HepG2 (cell line): ENCODE measurements around the gene ZCCHC3. TPM values are rescaled to one million over a fixed set of nuclear protein-coding genes. Genes with fewer than 3 reads are reported as not detected.

ENCODE experiments used
- ATAC-seq: fragments of 200-7000 bp; cut with Tn5 transposase; 3 replicates; pipeline ENCODE4 v1.9.1; 2020; ENCODE audit warnings: mild to moderate bottlenecking, moderate library complexity
- BruUV-seq: library from RNA; stranded (reverse); fragments of 400-500 nt; replicated peaks from 2 replicates; lab custom pipeline; 2021; lab: Mats Ljungman, UMichigan
- CTCF ChIA-PET: fragments of 300-600 bp; formaldehyde crosslinking; extraction: SDS; loops from one replicate; lab custom pipeline; 2021; ENCODE audit warnings: low total read pairs, inconsistent platforms, low intra/inter-chr PET ratio; lab: Yijun Ruan, JAX
- POLR2A ChIA-PET: fragments of 350-600 bp; sonication (Branson Sonifier 250); formaldehyde crosslinking; loops from one replicate; lab custom pipeline; 2020; ENCODE audit warnings: antibody characterized with exemption, inconsistent platforms; lab: Yijun Ruan, JAX
- DNase-seq: peaks from one replicate; pipeline ENCODE4 v3.0.0-alpha.2; 2015; ENCODE audit warnings: low spot score
- FAIRE-seq: peaks from 3 replicates; lab custom pipeline; 2011; peaks lifted over from hg19 to GRCh38; lab: Jason Lieb, UNC
- H2AFZ ChIP-seq: one replicate; pipeline ENCODE4 v1.6.1; 2011; ENCODE audit warnings: low read length, inconsistent platforms
- H3K27ac ChIP-seq: fragments of 300-600 bp; 3 replicates; pipeline ENCODE4 v1.8.0; 2011; ENCODE audit warnings: mixed run types, mild to moderate bottlenecking, mixed read lengths, low read length, inconsistent platforms; ENCODE audit not compliant: insufficient read depth; ENCODE audit errors: extremely low read length
- H3K27me3 ChIP-seq, 2 experiments: fragments of 200-600 bp in 1 of 2; 2 replicates in 1 of 2; 3 replicates in 1 of 2; pipeline versions ENCODE4 v1.6.0 to v1.8.0; 2011; ENCODE audit warnings: low read length in 2 of 2, mild to moderate bottlenecking in 2 of 2, moderate library complexity in 2 of 2, inconsistent platforms in 1 of 2; ENCODE audit not compliant: insufficient read depth in 2 of 2, control insufficient read depth in 1 of 2
- H3K36me3 ChIP-seq, 2 experiments: fragments of 200-600 bp in 1 of 2; replicated peaks in 1 of 2; 2 replicates in 1 of 2; 3 replicates in 1 of 2; pipeline versions ENCODE4 v1.5.1 to v1.8.0; 2011; ENCODE audit warnings: low read length in 2 of 2, inconsistent platforms in 1 of 2; ENCODE audit not compliant: insufficient read depth in 2 of 2, control insufficient read depth in 1 of 2
- H3K4me1 ChIP-seq: 2 replicates; pipeline ENCODE4 v1.5.1; 2012; ENCODE audit warnings: low read length, inconsistent platforms; ENCODE audit not compliant: insufficient read depth
- H3K4me2 ChIP-seq: 2 replicates; pipeline ENCODE4 v1.6.0; 2011; ENCODE audit warnings: low read depth, low read length, inconsistent platforms
- H3K4me3 ChIP-seq, 3 experiments: fragments of 200-600 bp in 1 of 3; sonication (generic), shearing (Covaris generic) in 1 of 3; replicated peaks in 1 of 3; 2 replicates each; pipeline ENCODE4 v1.5.1; 2011 to 2016; ENCODE audit warnings: low read length in 3 of 3, inconsistent platforms in 2 of 3, low read depth in 2 of 3, mild to moderate bottlenecking in 2 of 3, control low read depth in 1 of 3, mixed read lengths in 1 of 3; ENCODE audit not compliant: insufficient read depth in 1 of 3
- H3K79me2 ChIP-seq: one replicate; pipeline ENCODE4 v1.6.1; 2011; ENCODE audit warnings: low read length, inconsistent platforms; ENCODE audit not compliant: insufficient read depth
- H3K9ac ChIP-seq: 2 replicates; pipeline ENCODE4 v1.6.0; 2011; ENCODE audit warnings: mild to moderate bottlenecking, low read depth, low read length, inconsistent platforms; ENCODE audit not compliant: insufficient read depth
- H3K9me3 ChIP-seq: 2 replicates; pipeline ENCODE4 v1.5.1; 2012; ENCODE audit warnings: mild to moderate bottlenecking, low read length
- H4K20me1 ChIP-seq: 2 replicates; pipeline ENCODE4 v1.6.0; 2011; ENCODE audit warnings: inconsistent platforms, mild to moderate bottlenecking, low read length, moderate library complexity; ENCODE audit not compliant: insufficient read depth
- NFIB ChIP-seq: sonication (generic); formaldehyde crosslinking; IDR thresholded peaks from 2 replicates; pipeline ENCODE4 v1.9.0; 2021; ENCODE audit warnings: missing genetic modification reagents, mild to moderate bottlenecking, borderline replicate concordance
- PHF5A ChIP-seq: IDR thresholded peaks from one replicate; pipeline ENCODE4 v1.6.1; 2018; ENCODE audit warnings: low read depth, missing genetic modification reagents; ENCODE audit not compliant: unreplicated experiment
- SALL1 ChIP-seq: sonication (generic); formaldehyde crosslinking; IDR thresholded peaks from 2 replicates; pipeline ENCODE4 v1.8.0; 2022; ENCODE audit warnings: mild to moderate bottlenecking, missing genetic modification reagents
- ZNF891 ChIP-seq: sonication (generic); formaldehyde crosslinking; IDR thresholded peaks from 2 replicates; pipeline ENCODE4 v1.5.0; 2020; ENCODE audit warnings: mild to moderate bottlenecking, missing genetic modification reagents
- WGBS: methylation state at CpG from one replicate; pipeline ENCODE4 v1.1.6; 2017; ENCODE audit warnings: low lambda C conversion rate; 5-methylcytosine and 5-hydroxymethylcytosine counted together
- in situ Hi-C: cut with HindIII; loops from 2 replicates; pipeline ENCODE4 v1.10.0; 2017; ENCODE audit warnings: low pct_unique_long_range_greater_than_20kb; ENCODE audit not compliant: extremely low pct_ligation_motif_present
- intact Hi-C: fragments of 100-400 bp; cut with micrococcal nuclease; formaldehyde crosslinking; loops from one replicate; pipeline ENCODE4 v1.10.0; 2022; ENCODE audit not compliant: unreplicated experiment
- polyA plus RNA-seq, 8 experiments: library from polyadenylated mRNA; depleted of rRNA in 3 of 8; stranded (reverse) in 7 of 8; unstranded in 1 of 8; fragments of >200 nt; fragmentation: Illumina TruSeq in 4 of 8; extraction: Trizol in 4 of 8; gene quantifications; 2 replicates each; pipeline versions ENCODE4 v1.2.1 to v1.2.3, GENCODE V29; 2011 to 2016; ENCODE audit warnings: low read depth in 4 of 8, missing spikeins in 1 of 8, mixed read lengths in 1 of 8; ENCODE audit not compliant: insufficient read depth in 1 of 8
- total RNA-seq, 5 experiments: library from RNA; depleted of rRNA; stranded (reverse); fragments of >200 nt; fragmentation: Illumina TruSeq; extraction: Trizol; gene quantifications; 2 replicates each; pipeline ENCODE4 v1.2.3, GENCODE V29; 2016; ENCODE audit warnings: low read depth in 1 of 5
- TF ChIP-seq, protein P1 (sequence below): sonication (generic); formaldehyde crosslinking; IDR thresholded peaks from 2 replicates; pipeline ENCODE4 v1.4.0; 2020; ENCODE audit warnings: missing genetic modification reagents, borderline replicate concordance
- TF ChIP-seq, protein P2 (sequence below): sonication (generic); formaldehyde crosslinking; IDR thresholded peaks from 2 replicates; pipeline ENCODE4 v1.5.1; 2020; ENCODE audit warnings: missing genetic modification reagents, mild to moderate bottlenecking, borderline replicate concordance
- TF ChIP-seq, protein P3 (sequence below): IDR thresholded peaks from 2 replicates; pipeline ENCODE4 v1.6.1; 2018; ENCODE audit warnings: missing genetic modification reagents
- TF ChIP-seq, protein P4 (sequence below): IDR thresholded peaks from 2 replicates; pipeline ENCODE4 v1.6.1; 2016; ENCODE audit warnings: low read depth
- TF ChIP-seq, protein P5 (sequence below): sonication (generic); formaldehyde crosslinking; IDR thresholded peaks from 2 replicates; pipeline ENCODE4 v1.8.0; 2022; ENCODE audit warnings: mild to moderate bottlenecking, missing genetic modification reagents, borderline replicate concordance

The ZCCHC3 gene
- total and polyA plus RNA-seq, 2 of the 13 experiments (the other 11 are each of a cell fraction or from before 2014, with no cell fraction given): 46.6 to 63.0 TPM

DNA sequence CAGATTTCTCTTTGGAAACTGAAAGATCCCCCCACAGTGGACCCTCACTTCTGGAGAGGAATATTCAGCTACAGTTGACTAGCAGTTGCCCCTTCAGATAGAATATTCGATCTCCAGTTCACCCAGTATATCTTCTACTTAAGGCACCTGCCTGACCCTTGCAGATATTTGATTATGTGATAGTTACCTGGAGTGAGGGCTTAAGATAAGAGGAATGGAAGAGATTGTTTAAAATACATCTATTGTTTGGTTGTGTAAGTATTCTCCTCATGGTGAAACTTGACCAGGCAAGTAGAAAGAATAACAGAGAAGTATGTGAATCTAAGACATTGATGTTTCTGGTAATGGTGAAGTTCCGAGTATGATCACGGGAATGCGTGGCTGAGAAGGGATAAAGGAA, 1.6 kb upstream of the ZCCHC3 start (continued):
- TF ChIP-seq, protein P1, sequence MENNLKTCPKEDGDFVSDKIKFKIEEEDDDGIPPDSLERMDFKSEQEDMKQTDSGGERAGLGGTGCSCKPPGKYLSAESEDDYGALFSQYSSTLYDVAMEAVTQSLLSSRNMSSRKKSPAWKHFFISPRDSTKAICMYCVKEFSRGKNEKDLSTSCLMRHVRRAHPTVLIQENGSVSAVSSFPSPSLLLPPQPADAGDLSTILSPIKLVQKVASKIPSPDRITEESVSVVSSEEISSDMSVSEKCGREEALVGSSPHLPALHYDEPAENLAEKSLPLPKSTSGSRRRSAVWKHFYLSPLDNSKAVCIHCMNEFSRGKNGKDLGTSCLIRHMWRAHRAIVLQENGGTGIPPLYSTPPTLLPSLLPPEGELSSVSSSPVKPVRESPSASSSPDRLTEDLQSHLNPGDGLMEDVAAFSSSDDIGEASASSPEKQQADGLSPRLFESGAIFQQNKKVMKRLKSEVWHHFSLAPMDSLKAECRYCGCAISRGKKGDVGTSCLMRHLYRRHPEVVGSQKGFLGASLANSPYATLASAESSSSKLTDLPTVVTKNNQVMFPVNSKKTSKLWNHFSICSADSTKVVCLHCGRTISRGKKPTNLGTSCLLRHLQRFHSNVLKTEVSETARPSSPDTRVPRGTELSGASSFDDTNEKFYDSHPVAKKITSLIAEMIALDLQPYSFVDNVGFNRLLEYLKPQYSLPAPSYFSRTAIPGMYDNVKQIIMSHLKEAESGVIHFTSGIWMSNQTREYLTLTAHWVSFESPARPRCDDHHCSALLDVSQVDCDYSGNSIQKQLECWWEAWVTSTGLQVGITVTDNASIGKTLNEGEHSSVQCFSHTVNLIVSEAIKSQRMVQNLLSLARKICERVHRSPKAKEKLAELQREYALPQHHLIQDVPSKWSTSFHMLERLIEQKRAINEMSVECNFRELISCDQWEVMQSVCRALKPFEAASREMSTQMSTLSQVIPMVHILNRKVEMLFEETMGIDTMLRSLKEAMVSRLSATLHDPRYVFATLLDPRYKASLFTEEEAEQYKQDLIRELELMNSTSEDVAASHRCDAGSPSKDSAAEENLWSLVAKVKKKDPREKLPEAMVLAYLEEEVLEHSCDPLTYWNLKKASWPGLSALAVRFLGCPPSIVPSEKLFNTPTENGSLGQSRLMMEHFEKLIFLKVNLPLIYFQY: no peak
- TF ChIP-seq ZNF891 (CRISPR knock-in tag): no peak

DNA sequence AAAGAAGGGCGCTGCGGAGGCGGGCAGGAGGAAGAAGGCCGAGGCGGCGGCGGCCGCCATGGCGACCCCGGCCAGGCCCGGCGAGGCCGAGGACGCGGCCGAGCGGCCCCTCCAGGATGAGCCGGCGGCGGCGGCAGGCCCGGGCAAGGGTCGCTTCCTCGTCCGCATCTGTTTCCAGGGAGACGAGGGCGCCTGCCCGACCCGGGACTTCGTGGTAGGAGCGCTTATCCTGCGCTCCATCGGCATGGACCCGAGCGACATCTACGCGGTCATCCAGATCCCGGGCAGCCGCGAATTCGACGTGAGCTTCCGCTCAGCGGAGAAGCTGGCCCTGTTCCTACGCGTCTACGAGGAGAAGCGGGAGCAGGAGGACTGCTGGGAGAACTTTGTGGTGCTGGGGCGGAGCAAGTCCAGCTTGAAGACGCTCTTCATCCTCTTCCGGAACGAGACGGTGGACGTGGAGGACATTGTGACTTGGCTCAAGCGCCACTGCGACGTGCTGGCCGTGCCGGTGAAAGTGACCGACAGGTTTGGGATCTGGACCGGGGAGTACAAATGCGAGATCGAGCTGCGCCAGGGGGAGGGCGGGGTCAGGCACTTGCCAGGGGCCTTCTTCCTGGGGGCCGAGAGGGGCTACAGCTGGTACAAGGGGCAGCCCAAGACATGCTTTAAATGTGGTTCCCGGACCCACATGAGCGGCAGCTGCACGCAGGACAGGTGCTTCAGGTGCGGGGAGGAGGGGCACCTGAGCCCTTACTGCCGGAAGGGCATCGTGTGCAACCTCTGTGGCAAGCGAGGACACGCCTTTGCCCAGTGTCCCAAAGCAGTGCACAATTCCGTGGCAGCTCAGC, 780 bp downstream of the ZCCHC3 start:
- peaks cover 25% of the 10 kb centered on the region for H4K20me1 ChIP-seq
- peak overlapping the region; percentile 84 for H3K9ac ChIP-seq
- intact Hi-C loops (loop anchor here (1.0 kb wide), 1 partner anchor 28 kb away; no protein-coding TSS in a partner anchor), in situ Hi-C loops (no loop called here)
- CTCF ChIA-PET: no interaction called here
- POLR2A ChIA-PET: interaction anchor here (1.1 to 8.1 kb wide), 5 partner anchors 11 to 49 kb away, joined by 4 to 106 read pairs (median 18); partner anchors contain the start of genes NRSN2 and SOX12
- peak overlapping the region; percentile 80 for H3K4me2 ChIP-seq
- ATAC-seq (peak; percentile 7), FAIRE-seq (no peak), DNase-seq (peak; percentile 35)
- peak overlapping the region; percentile 69 to 93 (median 89) for H3K4me3 ChIP-seq
- under 1% methylated on average over 46 of the region's 75 CpGs for WGBS
- H3K79me2 ChIP-seq: peaks cover 42% of the 10 kb centered on the region
- no peak overlapping the region for H2AFZ ChIP-seq
- H3K36me3 ChIP-seq: no peaks in the 10 kb centered on the region
- no peaks in the 10 kb centered on the region for H3K9me3 ChIP-seq
- peak overlapping the region; percentile 92 for H3K27ac ChIP-seq
- TSS peak; percentile 84 for BruUV-seq
- peaks cover 0 to 18% of the 10 kb centered on the region in 2 experiments; a peak in 3 of 5 replicates for H3K27me3 ChIP-seq
- H3K4me1 ChIP-seq: peaks cover 39% of the 10 kb centered on the region
- TF ChIP-seq, protein P2, sequence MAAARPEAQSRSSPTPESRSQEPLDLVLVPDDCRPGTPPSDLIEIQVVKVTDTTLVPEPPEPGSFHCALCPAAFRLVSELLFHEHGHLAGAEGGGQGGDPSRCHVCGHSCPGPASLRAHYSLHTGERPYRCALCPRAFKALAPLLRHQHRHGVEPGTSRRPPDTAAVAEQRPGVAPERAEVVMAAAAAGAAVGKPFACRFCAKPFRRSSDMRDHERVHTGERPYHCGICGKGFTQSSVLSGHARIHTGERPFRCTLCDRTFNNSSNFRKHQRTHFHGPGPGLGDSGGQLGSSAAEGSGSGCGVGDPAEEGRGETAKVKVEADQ (CRISPR knock-in tag): no peak; the same call in 1 of the 2 replicates
- peak; percentile 43; the same call in 1 of the 2 replicates for TF ChIP-seq SALL1
- TF ChIP-seq, protein P3, sequence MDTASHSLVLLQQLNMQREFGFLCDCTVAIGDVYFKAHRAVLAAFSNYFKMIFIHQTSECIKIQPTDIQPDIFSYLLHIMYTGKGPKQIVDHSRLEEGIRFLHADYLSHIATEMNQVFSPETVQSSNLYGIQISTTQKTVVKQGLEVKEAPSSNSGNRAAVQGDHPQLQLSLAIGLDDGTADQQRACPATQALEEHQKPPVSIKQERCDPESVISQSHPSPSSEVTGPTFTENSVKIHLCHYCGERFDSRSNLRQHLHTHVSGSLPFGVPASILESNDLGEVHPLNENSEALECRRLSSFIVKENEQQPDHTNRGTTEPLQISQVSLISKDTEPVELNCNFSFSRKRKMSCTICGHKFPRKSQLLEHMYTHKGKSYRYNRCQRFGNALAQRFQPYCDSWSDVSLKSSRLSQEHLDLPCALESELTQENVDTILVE (CRISPR knock-in tag): peak; percentile 20; the same call in 1 of the 2 replicates
- TF ChIP-seq, protein P4, sequence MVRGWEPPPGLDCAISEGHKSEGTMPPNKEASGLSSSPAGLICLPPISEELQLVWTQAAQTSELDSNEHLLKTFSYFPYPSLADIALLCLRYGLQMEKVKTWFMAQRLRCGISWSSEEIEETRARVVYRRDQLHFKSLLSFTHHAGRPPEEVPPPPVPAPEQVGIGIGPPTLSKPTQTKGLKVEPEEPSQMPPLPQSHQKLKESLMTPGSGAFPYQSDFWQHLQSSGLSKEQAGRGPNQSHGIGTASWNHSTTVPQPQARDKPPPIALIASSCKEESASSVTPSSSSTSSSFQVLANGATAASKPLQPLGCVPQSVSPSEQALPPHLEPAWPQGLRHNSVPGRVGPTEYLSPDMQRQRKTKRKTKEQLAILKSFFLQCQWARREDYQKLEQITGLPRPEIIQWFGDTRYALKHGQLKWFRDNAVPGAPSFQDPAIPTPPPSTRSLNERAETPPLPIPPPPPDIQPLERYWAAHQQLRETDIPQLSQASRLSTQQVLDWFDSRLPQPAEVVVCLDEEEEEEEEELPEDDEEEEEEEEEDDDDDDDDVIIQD (CRISPR knock-in tag): no peak
- TF ChIP-seq, protein P5, sequence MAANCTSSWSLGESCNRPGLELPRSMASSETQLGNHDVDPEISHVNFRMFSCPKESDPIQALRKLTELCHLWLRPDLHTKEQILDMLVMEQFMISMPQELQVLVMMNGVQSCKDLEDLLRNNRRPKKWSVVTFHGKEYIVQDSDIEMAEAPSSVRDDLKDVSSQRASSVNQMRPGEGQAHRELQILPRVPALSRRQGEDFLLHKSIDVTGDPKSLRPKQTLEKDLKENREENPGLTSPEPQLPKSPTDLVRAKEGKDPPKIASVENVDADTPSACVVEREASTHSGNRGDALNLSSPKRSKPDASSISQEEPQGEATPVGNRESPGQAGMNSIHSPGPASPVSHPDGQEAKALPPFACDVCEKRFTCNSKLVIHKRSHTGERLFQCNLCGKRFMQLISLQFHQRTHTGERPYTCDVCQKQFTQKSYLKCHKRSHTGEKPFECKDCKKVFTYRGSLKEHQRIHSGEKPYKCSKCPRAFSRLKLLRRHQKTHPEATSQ (CRISPR knock-in tag): 0 out of 2 replicates have a peak, but pooled peaks have one; percentile 79
- no peak for TF ChIP-seq PHF5A (CRISPR knock-in tag)
- TF ChIP-seq NFIB: no peak
